ENCODE data around the gene RASSF8.
"Not testable (repeated sequence)": the region's sequence is repeated elsewhere in the genome, so short reads cannot be mapped to it uniquely, and the experiment has no call there.

The RASSF8 gene

DNA sequence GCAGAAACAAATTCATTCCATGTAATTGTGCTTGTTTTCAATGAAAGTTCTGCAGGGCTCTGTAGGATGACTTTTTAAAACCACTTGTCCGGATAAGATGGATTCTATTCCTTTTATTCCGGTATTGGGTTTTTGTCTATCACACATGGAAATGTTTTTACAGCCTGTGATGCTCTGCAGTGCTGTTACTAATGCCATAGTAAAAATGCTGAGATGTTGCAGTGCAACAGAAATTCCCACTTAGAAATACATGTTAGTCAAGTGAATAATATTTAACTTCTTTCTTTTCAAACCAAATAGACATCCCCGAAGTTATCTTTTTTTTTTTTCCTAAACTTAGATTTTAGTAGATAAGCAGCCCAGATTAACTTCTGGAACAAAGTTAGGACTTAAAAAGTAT, 71.9 kb downstream of the RASSF8 start:
- DNase-seq, result no peak

DNA sequence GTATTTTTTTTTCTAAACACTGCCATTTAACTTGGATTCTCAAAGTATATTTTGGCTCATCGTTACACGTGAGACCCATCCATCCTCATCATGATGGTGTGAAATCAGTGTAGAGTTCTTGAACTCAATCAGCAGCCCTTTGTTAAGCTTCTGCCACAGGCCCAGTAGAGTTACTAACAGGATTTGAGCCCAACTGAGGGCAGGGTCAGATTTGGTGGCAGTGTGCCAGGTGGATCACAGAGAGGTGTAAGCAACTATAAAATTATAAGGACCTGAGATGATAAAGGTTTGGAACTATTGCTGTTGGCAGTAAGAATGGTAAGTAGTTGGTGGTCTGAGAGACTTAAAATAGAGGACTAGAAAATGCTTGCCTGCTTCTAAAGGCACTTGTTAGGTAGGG, 72.8 kb downstream of the RASSF8 start:
- no peak for DNase-seq

DNA sequence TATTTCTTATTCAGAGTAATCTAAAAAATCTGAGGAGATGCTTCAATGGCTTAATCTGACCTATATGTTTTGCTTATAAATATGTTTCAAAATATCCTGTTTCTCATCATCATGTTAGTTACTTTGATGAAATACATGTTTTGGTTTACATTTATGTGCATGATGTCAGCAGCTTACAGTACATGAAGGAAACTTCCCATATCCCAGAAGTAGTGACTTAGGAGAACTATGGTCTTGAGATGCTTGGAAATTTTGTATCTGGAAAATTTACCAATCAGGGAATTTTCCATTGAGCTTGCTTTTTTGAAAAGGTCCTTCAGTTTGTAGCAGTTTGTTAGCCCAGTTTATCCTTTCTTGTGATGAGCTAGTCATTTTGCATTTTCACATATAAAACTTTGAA, 73.3 kb downstream of the RASSF8 start:
- DNase-seq, result no peak

- no peak for DNase-seq
These were observed 73.8 kb downstream of the RASSF8 start for GRCh38 chr12:26032290-26032689.

GRCh38 chr12:26032719-26033241, 74.3 kb downstream of the RASSF8 start:
- DNase-seq, result no peak

DNA sequence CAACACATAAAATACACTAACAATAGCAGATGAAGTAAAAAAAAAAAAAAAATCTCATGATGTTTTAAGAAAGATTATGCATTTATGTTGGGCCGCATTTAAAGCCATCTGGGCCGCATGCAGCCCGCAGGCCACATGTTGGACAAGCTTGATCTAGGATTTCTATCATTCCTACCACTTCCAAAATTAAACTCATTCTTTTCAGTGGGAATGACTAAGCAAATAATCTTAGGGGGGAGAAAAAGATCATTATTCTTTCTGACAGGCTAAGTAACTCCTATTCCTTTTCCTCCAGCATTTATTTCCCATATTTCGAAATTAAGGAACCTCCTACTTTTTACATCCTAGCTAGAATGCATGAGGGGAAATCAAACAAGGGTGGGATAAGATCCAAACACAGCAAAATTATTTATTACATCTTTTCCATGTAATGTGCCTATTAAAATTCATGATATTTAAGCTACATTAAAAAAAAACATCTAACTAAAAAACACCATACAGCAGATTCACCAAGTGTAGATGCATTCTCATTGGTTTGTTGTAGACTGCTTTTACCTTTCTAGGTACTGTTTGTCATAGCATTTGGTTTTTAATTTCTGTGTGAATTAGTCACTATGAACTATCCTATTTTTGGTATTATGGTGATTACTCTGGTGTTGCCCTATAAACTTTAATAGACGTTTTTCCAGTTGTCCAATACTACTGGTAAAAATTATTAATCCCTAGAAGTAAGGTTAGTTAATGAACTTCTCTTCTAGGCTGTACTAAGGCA, 76.1 kb downstream of the RASSF8 start:
- DNase-seq, result no peak

DNA sequence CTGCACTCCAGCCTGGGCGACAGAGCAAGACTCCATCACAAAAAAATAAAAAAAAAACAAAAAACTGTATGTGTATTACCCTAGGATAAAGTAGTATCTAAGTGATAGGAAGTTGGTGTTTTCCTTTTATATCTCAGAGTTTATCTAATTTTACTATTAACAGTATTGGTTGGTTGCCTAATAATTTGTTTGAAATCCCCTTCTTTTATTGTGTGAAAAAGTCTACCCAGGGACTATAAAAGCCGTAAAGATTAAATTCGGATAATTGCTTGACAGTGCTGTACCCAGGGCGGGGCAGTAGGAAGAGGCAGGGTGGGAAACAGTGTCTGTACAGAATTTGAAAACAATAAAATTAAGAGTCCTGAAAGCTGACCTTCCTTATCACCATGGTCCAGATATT, 78.4 kb downstream of the RASSF8 start:
- no peak for DNase-seq

DNA sequence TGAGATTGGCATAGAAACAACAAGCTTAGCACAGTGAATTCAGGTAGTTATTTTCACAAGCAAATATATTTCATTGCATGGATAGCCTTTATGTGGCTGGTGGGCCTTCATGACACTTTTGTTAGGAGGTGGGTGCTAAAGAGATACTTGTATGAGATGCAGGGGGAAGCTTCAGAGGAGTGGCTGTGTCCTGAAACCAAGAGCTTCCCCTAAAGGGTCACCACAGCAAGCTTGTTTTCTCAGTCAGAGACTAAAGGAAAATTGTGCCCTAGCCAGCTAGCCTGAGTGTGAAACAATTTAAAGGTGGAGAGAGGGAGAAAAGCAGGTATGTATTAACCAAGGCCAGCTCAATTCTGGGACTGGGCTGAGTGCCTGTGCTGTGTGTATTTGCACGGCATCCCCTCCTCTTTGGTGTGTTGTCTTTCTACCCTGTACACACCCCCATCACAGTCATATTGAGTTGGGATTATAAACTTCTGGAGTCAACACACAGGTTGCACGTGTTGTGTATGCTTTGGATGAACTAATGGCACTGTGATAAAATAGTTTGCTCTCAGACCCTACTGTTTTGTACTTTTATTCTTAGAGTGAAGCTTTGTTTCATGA, 79.2 kb downstream of the RASSF8 start:
- DNase-seq, result no peak

DNA sequence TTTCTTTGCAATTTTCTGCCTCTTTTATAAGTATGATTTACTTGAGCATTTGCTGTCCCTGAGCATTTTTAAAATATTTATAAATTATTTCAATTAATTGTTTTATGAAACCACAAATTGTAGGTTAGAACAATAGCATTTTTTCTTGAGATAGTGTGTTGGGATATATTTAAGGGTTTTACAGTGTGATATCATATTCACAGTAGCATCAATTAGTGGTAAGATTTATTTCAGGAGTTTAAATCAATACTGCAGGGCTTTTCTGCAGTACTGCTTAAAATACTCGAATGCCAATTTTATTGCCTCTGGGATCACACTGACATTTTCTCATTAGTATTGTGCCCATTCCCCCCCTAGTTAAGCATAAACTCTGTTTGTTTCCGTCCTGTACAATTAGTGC, 84.2 kb downstream of the RASSF8 start:
- no peak for DNase-seq

DNA sequence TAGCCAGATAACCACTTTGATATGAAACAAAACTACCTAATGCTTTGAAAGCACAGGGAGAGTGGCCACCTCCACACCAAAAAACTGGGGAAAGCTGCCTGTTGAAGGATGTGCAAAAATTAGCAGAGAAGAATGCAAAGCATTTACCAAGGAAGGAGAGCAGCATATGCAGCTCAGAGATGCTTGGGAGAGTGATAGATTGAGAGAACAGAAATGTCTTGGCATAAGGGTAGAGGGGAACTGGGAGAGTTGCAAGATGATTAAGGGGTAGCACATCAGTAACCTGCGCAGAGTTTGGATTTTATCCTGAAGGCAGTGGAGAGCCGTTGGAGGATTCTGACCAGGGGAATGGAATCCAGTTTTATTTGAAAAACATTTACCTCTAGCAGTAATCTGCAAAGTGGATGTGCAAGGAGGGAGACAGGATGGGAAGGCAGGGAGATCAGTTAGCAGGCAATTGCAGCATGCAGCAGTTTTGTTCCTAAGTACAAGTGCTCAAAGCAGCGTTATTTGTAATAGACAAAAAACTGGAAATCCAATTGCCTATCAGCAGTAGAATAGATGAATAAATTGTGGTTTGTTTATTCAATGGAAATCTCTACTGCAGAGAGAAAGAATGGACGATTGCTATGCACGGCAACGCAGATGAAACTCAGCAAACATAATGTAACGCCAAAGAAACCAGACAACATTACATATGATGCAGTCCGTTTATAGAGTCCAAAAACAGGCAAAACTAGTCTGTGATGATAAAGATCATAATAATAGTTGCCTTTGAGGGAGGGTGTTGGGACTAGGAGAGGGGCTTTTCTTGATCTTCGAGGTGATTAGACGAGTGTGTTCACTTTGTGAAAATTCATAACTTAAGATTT, 84.9 kb downstream of the RASSF8 start:
- DNase-seq, result no peak

- DNase-seq, result no peak
These were observed 85.5 kb downstream of the RASSF8 start for GRCh38 chr12:26044007-26044394.

GRCh38 chr12:26044592-26044991, 86.1 kb downstream of the RASSF8 start:
- no peak for DNase-seq

- DNase-seq, result no peak
These were observed 87.7 kb downstream of the RASSF8 start for GRCh38 chr12:26046203-26046602.

- no peak for DNase-seq
These were observed 88.4 kb downstream of the RASSF8 start for GRCh38 chr12:26046906-26047305.

DNA sequence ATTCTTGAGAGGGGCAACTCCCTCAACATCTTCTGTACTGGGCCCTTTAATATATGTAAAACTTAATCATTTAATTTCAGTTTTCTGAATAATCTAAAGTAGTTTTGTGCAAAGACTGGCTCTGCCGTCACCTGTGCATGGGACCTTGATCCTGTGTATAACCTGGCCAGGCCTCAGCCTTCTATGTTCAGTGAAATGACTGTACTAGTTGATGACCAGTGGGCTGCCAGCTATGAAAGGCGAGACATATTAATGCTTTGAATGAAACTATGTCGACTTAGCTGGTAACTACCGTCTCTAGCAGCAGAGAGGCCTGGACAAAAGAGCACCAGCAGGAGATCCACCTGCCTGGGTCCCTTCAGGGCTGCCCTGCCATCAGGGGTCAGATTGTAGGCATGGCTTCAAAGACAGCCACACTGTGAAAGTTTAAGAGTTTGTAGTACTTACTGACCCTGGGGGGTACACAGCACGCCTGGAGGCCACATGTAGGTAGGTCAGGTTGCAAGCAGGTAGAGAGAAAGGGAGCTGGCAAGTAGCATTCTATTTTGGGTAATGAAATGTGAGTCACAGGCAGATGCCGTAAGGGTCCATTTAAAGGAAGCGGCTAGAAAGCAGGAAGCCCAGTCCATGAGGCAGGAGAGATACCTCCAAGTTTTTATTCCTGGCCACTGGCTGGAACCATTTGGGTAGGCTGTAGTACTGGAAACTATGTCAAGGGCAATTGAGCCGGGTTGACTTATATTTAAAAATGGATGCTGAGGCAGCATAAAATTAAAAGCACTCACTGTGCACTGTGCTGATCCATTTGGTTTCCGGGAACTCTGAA, 89.1 kb downstream of the RASSF8 start:
- no peak for DNase-seq

DNA sequence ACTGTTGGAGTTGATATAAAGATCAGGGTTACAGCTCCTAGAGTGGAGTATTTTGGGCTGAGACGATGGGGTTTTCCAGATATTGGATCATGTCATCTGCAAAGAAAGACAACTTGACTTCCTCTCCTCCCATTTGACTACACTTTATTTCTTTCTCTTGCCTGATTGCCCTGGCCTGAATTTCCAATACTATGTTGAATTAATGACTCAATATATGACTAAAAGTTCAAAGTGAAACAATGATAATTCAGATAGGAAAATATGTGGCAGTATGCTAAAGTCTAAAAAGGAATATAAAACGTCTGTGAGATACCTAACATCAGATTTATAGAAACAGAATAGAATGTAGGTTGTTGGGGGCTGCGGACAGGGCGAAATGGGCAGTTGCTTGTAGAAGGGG, 94.2 kb downstream of the RASSF8 start:
- no peak for DNase-seq

DNA sequence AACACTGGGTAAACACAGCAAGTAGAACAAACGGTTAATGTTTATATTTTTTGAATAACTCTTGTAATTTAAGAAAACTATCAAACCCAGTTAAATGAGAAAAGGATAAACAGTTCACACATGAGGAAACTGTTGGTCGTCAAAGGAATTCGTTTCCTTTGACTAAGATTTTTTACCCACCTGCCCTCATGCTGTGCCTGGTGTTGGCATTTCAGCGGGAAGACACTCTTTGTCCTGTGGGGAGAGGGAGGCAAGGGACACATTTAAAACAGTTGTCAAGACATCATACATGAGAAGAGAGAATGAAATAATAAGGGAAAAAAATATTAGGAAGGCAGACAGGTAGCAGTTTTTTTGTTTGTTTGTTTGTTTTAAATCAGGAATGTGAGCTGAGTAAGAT, 95.9 kb downstream of the RASSF8 start:
- no peak for DNase-seq

DNA sequence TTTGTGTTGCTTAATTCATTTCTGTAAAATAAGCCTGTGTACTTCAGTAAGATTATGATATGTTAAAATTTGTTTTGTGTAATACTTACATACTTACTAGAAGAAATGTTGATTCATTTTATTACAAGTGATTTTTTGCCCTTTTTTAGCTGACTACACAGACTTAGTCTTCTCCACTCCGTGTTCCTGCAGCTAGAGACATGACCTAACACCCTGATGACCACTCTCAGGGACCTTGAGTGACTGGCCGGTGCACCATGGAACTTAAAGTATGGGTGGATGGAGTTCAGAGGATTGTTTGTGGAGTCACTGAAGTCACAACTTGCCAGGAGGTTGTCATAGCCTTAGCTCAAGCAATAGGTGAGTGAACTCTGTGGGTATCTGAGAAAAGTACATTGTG, 96.6 kb downstream of the RASSF8 start:
- no peak for DNase-seq

- DNase-seq, result no peak
These were observed 97.9 kb downstream of the RASSF8 start for GRCh38 chr12:26056335-26056734.

- DNase-seq, result not testable (repeated sequence)
These were observed 98.8 kb downstream of the RASSF8 start for GRCh38 chr12:26057271-26057670.

DNA sequence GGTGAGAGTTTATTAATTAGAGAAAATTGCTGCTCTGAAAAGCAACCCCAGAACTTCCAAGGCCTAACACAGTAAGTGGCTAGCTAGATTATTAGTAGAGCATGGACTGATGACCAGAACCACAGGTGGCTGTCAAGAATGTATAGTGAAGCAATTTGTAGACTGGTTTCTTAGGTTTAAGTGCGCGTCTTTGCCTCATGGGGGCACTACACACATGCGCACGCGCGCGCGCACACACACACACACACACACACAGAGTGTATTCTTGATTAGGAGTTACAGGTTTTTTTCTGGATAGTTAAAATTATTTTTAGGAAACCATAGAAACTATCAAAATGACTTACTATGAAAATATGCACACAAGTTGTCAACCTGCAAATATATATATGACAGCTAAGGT, 99.8 kb downstream of the RASSF8 start:
- DNase-seq, result no peak

DNA sequence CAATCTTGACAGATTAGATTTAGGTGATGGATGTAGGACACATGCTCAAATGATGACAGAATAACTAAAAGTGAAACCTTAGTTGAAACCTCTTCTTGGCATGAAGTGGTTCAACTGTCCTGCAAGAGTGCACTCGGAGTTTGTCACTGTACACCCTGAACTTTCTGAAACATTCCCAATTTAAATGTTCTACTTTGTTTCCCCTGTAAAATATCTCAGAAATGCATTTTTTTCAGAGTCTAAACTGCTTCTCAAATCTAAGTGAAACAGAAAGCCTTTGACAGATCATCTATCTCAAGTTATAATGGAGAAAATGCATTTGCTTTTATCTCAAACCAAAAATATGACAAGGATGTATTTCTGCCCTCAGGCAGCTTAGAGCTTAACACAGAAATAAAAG, 100.3 kb downstream of the RASSF8 start:
- DNase-seq, result no peak

GRCh38 chr12:26062006-26062405, 103.5 kb downstream of the RASSF8 start:
- DNase-seq, result no peak

Data from activated naive CD4-positive, alpha-beta T cell (primary cell).